ENCODE results near the gene NKTR. TPM values are rescaled to one million over a fixed set of nuclear protein-coding genes. Genes with fewer than 3 reads are reported as not detected.

Gene NKTR
- total RNA-seq, 2 donors from 2014 or later = 101 to 116 TPM

GRCh38 chr3:42667523-42668412 is 67.3 kb downstream of the NKTR start:
- no peak overlapping the region for H3K9ac ChIP-seq (ENCODE audit: extremely low read depth, low read length, poor library complexity, severe bottlenecking)
- DNase-seq = peak; percentile 41
- no peak for TF ChIP-seq CTCF (conservative IDR thresholded peaks at IDR 0.05)
- Mint-ChIP-seq H3K9me3 (no peaks in the 10 kb centered on the region), H3K4me1 (peaks cover 2% of the 10 kb centered on the region), H3K4me3 (no peak overlapping the region), H3K36me3 (ENCODE audit: low read depth) (no peaks in the 10 kb centered on the region), H3K27me3 (ENCODE audit: insufficient read depth) (peaks cover 3% of the 10 kb centered on the region), H3K27ac (no peak overlapping the region)
- no peak overlapping the region for H3K27ac ChIP-seq (ENCODE audit: low read depth, low read length)
- peaks cover 6% of the 10 kb centered on the region for H3K27me3 ChIP-seq (ENCODE audit: control insufficient read depth, insufficient read depth, low read length, poor library complexity, severe bottlenecking)
- no peaks in the 10 kb centered on the region for H3K36me3 ChIP-seq (ENCODE audit: control insufficient read depth, insufficient read depth, low read length)
- 73 to 79% methylated on average over 5 to 8 of the region's 8 CpGs for WGBS, 2 experiments (ENCODE audit: insufficient coverage in 1 of 2, insufficient read length in 1 of 2)
- H3K9me3 ChIP-seq (ENCODE audit: control insufficient read depth, low read length) = no peaks in the 10 kb centered on the region
- H3K4me1 ChIP-seq (ENCODE audit: control insufficient read depth, insufficient read depth, low read length) = no peaks in the 10 kb centered on the region
- no peak overlapping the region for H3K4me3 ChIP-seq (ENCODE audit: low read length)

- no peaks in the 10 kb centered on the region for H3K9me3 ChIP-seq (ENCODE audit: control insufficient read depth, low read length)
- Mint-ChIP-seq H3K27ac (no peak overlapping the region), H3K4me1 (peaks cover 2% of the 10 kb centered on the region), H3K36me3 (ENCODE audit: low read depth) (no peaks in the 10 kb centered on the region), H3K27me3 (ENCODE audit: insufficient read depth) (peaks cover 3% of the 10 kb centered on the region), H3K9me3 (no peaks in the 10 kb centered on the region), H3K4me3 (no peak overlapping the region)
- no peak overlapping the region for H3K9ac ChIP-seq (ENCODE audit: extremely low read depth, low read length, poor library complexity, severe bottlenecking)
- peaks cover 6% of the 10 kb centered on the region for H3K27me3 ChIP-seq (ENCODE audit: control insufficient read depth, insufficient read depth, low read length, poor library complexity, severe bottlenecking)
- WGBS, 2 experiments (ENCODE audit: insufficient coverage in 1 of 2, insufficient read length in 1 of 2) = 85% methylated on average over 2 of the region's 2 CpGs; no CpG with 5 or more reads in 1 of the 2 experiments
- DNase-seq = no peak
- no peak overlapping the region for H3K4me3 ChIP-seq (ENCODE audit: low read length)
- H3K4me1 ChIP-seq (ENCODE audit: control insufficient read depth, insufficient read depth, low read length) = no peaks in the 10 kb centered on the region
- H3K27ac ChIP-seq (ENCODE audit: low read depth, low read length) = no peak overlapping the region
- H3K36me3 ChIP-seq (ENCODE audit: control insufficient read depth, insufficient read depth, low read length) = no peaks in the 10 kb centered on the region
- TF ChIP-seq CTCF (conservative IDR thresholded peaks at IDR 0.05) = no peak
These were observed 67.9 kb downstream of the NKTR start for GRCh38 chr3:42668413-42668760.

GRCh38 chr3:42668793-42669217 is 68.3 kb downstream of the NKTR start:
- no peak for TF ChIP-seq CTCF (conservative IDR thresholded peaks at IDR 0.05)

More at GRCh38 chr3:42668793-42669217, 68.3 kb downstream of the NKTR start:
- Mint-ChIP-seq H3K27me3 (ENCODE audit: insufficient read depth) (peaks cover 3% of the 10 kb centered on the region), H3K36me3 (ENCODE audit: low read depth) (no peaks in the 10 kb centered on the region), H3K4me1 (peaks cover 2% of the 10 kb centered on the region), H3K9me3 (no peaks in the 10 kb centered on the region), H3K4me3 (no peak overlapping the region), H3K27ac (no peak overlapping the region)
- no peak overlapping the region for H3K27ac ChIP-seq (ENCODE audit: low read depth, low read length)
- no peak overlapping the region for H3K4me3 ChIP-seq (ENCODE audit: low read length)
- 86 to 93% methylated on average over 4 of the region's 4 CpGs for WGBS, 2 experiments (ENCODE audit: insufficient coverage in 1 of 2, insufficient read length in 1 of 2)
- H3K9ac ChIP-seq (ENCODE audit: extremely low read depth, low read length, poor library complexity, severe bottlenecking) = no peak overlapping the region
- H3K9me3 ChIP-seq (ENCODE audit: control insufficient read depth, low read length) = no peaks in the 10 kb centered on the region
- peaks cover 6% of the 10 kb centered on the region for H3K27me3 ChIP-seq (ENCODE audit: control insufficient read depth, insufficient read depth, low read length, poor library complexity, severe bottlenecking)
- no peaks in the 10 kb centered on the region for H3K36me3 ChIP-seq (ENCODE audit: control insufficient read depth, insufficient read depth, low read length)
- H3K4me1 ChIP-seq (ENCODE audit: control insufficient read depth, insufficient read depth, low read length) = no peaks in the 10 kb centered on the region
- no peak for DNase-seq
